ENCODE measurements around the gene RPRD1B. TPM values are rescaled to one million over a fixed set of nuclear protein-coding genes. Genes with fewer than 3 reads are reported as not detected.
A peak's percentile ranks its signal among the peaks of the same experiment; 100 is the strongest.

RPRD1B gene
- polyA plus RNA-seq, 2 of the 4 experiments (the other 2 are of a cell fraction), result 16.4 to 28.4 TPM

DNA sequence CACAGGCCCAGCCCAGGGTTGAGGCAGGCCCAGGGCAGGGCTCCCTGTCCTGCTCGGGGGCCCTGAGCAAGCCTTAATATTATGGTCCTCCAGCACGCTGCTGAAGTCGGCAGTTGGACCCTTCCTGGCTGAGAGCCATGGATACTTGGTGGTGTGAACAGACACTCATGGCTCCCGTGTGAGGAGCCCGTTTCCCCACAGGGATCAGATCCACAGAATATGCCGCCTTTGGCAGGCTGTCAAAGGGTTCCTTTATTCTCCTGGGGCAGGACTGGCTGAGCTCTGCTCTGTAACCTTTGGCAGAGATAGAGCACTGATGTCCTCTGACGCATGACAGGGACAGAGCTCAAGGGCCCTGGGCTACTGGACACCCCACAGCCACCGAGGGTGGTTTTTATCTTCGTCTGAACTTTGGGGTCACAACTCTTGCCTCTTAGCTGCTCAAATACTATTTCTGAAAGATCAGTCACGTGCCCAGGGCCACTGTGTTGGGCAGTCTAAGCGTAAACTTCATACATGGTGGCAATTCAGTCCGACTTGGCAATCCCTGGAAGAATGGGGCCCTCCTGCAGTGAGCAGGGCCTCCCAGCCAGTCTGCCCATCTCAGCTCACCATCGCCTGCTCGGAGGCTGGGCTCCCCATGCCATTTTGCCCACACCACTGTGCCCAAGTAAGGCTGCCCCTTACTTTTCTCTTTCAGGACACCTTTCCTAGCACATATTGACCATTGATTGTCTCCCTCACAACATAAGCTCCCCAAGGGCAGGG is 49.3 kb upstream of the RPRD1B start:
- no peak for FAIRE-seq
- CTCF ChIA-PET, result interaction anchor here (0.7 to 2.6 kb wide), 8 partner anchors 9 to 419 kb away, joined by 3 to 20 read pairs (median 4); no protein-coding TSS in a partner anchor
- 94% methylated on average over 14 of the region's 14 CpGs for WGBS (ENCODE audit: missing lambda C conversion rate)

GRCh38 chr20:37986044-37986858 is 47.3 kb upstream of the RPRD1B start:
- DNase-seq (ENCODE audit: low read depth in 1 of 2, low spot score in 1 of 2) (no peak), ATAC-seq (no peak), FAIRE-seq (no peak)
- no peak for TF ChIP-seq JUNB (IDR thresholded peaks at IDR 0.05)
- CTCF ChIA-PET, result interaction anchor here (1.3 to 2.1 kb wide), 3 partner anchors 11 to 422 kb away, joined by 3 to 5 read pairs (median 4); no protein-coding TSS in a partner anchor
- Histone ChIP-seq H3K4me1 (peaks cover 40% of the 10 kb centered on the region), H3K27ac (peak overlapping the region; percentile 52 to 59; a peak in 4 of 6 replicates), H3K4me2 (peak overlapping the region; percentile 29; the same call in 2 of the 3 replicates), H3K4me3 (no peak overlapping the region), H3K9me3 (no peaks in the 10 kb centered on the region)
- 82% methylated on average over 9 of the region's 9 CpGs for WGBS (ENCODE audit: missing lambda C conversion rate)
- POLR2A ChIA-PET, result no interaction called here

More for the DNA sequence above, 49.3 kb upstream of the RPRD1B start:
- H3K4me2 ChIP-seq, result no peak overlapping the region
- DNase-seq (ENCODE audit: low read depth in 1 of 2, low spot score in 1 of 2) (no peak), ATAC-seq (peak in 1 of 2 experiments; percentile 26; a peak in 1 of 6 replicates)
- no peaks in the 10 kb centered on the region for H3K9me3 ChIP-seq
- POLR2A ChIA-PET, result no interaction called here
- TF ChIP-seq HOXB13 (CRISPR knock-in tag; IDR thresholded peaks at IDR 0.05; ENCODE audit: low read depth) (no peak), HEYL (CRISPR knock-in tag; IDR thresholded peaks at IDR 0.05) (no peak), ZC3H11A (IDR thresholded peaks at IDR 0.05) (no peak), TFCP2L1 (CRISPR knock-in tag; IDR thresholded peaks at IDR 0.05) (no peak), FOSL2 (IDR thresholded peaks at IDR 0.05) (no peak), FOSL2 (CRISPR knock-in tag; IDR thresholded peaks at IDR 0.05) (no peak), REST (IDR thresholded peaks at IDR 0.05) (no peak), BCL3 (IDR thresholded peaks at IDR 0.05) (no peak), ZNF302 (CRISPR knock-in tag; IDR thresholded peaks at IDR 0.05) (no peak), FOSB (CRISPR knock-in tag; IDR thresholded peaks at IDR 0.05) (no peak), RARB (CRISPR knock-in tag; IDR thresholded peaks at IDR 0.05) (no peak)
- TF ChIP-seq, protein P1, sequence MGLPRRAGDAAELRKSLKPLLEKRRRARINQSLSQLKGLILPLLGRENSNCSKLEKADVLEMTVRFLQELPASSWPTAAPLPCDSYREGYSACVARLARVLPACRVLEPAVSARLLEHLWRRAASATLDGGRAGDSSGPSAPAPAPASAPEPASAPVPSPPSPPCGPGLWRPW (IDR thresholded peaks at IDR 0.05), result no peak
- no peak overlapping the region for H3K4me3 ChIP-seq
- peaks cover 23% of the 10 kb centered on the region for H3K4me1 ChIP-seq
- no peak overlapping the region for H3K27ac ChIP-seq

GRCh38 chr20:37986873-37987601 is 46.5 kb upstream of the RPRD1B start:
- ATAC-seq (no peak), DNase-seq (ENCODE audit: low read depth in 1 of 2, low spot score in 1 of 2) (peak in 1 of 2 experiments; percentile 18), FAIRE-seq (no peak)
- TF ChIP-seq ZNF302 (CRISPR knock-in tag; IDR thresholded peaks at IDR 0.05), result no peak
- TF ChIP-seq TFCP2L1 (CRISPR knock-in tag; IDR thresholded peaks at IDR 0.05), result no peak
- TF ChIP-seq HEYL (CRISPR knock-in tag; IDR thresholded peaks at IDR 0.05), result no peak
- TF ChIP-seq FOSB (CRISPR knock-in tag; IDR thresholded peaks at IDR 0.05), result no peak
- no peak for TF ChIP-seq POLR2AphosphoS2 (conservative IDR thresholded peaks at IDR 0.05; ENCODE audit: low read length)
- no peak for TF ChIP-seq MAFK (IDR thresholded peaks at IDR 0.05; ENCODE audit: partially characterized antibody)
- peak overlapping the region; percentile 52 to 59; a peak in 4 of 6 replicates for H3K27ac ChIP-seq
- no peak overlapping the region for H3K4me3 ChIP-seq
- peaks cover 44% of the 10 kb centered on the region for H3K4me1 ChIP-seq
- H3K9me3 ChIP-seq, result no peaks in the 10 kb centered on the region
- 70% methylated on average over 9 of the region's 9 CpGs for WGBS (ENCODE audit: missing lambda C conversion rate)
- peak overlapping the region; percentile 29; the same call in 2 of the 3 replicates for H3K4me2 ChIP-seq
- CTCF ChIA-PET, result interaction anchor here (1.2 to 2.1 kb wide), 5 partner anchors 8 to 423 kb away, joined by 3 to 8 read pairs (median 4); partner anchors contain the start of gene VSTM2L
- POLR2A ChIA-PET, result no interaction called here

Data from A549 (cell line).